HG03378 (cell line): ENCODE data around the gene PEMT.

Experiments
- ATAC-seq: cut with Tn5 transposase; IDR thresholded peaks from one replicate; pipeline ENCODE4 v1.9.1; 2021; ENCODE audit warnings: mild to moderate bottlenecking, moderate library complexity; ENCODE audit not compliant: unreplicated experiment

The PEMT gene

GRCh38 chr17:17504341-17505140, 87.0 kb downstream of the PEMT start:
- no peak for ATAC-seq

- no peak for ATAC-seq
Observed at GRCh38 chr17:17503566-17504130, 87.9 kb downstream of the PEMT start.

DNA sequence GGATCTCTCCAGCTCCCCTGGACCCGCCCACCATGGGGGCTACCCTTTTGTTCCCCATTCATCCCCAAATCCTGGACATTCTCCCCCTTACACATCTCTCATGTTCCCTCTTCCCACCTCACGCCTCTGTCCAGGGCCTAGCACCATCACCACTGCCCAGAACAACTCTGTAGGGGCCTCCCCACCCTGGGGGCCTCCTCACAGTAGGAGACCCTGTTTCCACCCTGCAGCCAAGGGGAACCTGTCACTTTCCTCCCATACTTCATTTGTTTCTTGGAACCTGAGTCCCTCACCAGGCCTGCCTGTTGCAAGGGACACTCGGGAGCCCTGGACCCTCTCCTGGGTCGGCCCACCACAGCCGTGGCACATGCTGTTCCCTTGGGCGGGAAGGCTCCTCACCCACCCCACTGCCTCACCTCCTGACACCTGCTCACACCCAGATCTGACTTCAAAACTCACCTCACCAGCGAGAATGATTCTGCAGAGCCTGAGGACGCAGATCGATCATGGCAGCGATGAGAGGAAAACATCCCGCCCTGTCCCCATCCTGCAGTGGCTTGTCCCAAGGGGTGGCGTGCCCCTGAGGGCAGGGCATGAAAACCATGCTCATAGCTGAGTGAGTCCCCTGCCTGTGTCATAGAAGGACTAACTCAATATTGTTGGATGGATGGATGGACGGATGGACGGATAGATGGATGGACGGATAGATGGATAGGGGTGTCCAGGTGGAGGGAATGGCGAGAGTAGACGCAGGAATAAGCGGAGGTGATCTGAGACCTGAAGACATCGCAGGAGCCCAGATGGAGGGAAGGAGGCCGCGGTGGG, 88.6 kb downstream of the PEMT start:
- ATAC-seq, result no peak

- no peak for ATAC-seq
Observed at GRCh38 chr17:17500999-17501605, 90.4 kb downstream of the PEMT start.

GRCh38 chr17:17499402-17500145, 91.9 kb downstream of the PEMT start:
- ATAC-seq, result no peak

- ATAC-seq, result no peak
Observed at GRCh38 chr17:17498606-17499301, 92.8 kb downstream of the PEMT start.

GRCh38 chr17:17497845-17498520, 93.5 kb downstream of the PEMT start:
- ATAC-seq, result no peak

- no peak for ATAC-seq
Observed at GRCh38 chr17:17497065-17497844, 94.3 kb downstream of the PEMT start.

GRCh38 chr17:17496189-17497064, 95.1 kb downstream of the PEMT start, which contains the start of gene RASD1:
TSS of gene RASD1 (minus strand) at chr17:17496395. CDS start at chr17:17496181, 214 bp downstream.
- no peak for ATAC-seq

DNA sequence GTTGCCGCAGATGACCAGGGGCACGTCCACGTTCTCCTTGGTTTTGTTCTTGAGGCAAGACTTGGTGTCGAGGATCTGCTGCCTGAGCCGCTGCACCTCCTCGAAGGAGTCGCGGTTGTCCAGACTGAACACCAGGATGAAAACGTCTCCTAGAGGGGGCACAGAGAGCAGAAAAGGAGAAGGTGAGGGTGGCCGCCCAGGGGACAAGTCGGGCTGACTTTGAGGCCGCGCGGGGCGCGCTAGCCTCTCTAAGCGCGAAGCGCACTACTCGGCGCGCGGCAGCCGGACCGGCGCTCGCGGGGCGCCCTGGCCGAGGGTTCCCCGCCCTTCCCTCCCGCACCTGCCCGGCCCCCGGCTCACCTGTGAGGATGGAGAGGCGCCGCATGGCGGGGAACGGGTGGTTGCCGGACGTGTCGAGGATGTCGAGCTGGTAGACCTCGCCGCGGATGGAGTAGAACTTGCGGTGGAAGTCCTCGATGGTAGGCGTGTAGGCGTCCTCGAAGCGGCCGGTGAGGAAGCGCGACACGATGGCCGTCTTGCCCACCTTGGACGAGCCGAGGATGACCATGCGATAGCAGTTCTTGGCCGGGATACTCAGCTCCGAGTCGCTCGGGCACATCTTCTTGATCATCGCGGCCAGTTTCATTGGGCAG, 95.8 kb downstream of the PEMT start:
- no peak for ATAC-seq

GRCh38 chr17:17494870-17495535, 96.5 kb downstream of the PEMT start:
- no peak for ATAC-seq

DNA sequence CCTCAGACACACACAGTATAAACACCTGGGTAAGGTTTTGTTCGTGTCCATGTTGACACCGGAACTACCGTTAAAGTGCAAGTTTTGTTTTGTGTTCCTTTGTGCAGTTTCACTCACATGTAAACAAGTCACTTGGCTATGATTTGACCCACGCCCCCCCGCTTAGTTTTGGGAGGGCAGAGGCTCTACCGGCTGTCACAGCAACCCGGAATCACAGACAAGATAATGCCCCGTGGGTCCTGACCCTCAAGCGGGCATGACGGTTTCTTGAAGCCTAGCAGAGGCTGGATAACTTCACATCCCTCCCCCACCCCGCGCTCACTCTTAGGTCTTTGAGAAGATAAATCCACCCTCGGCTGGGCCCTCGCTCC, 97.0 kb downstream of the PEMT start:
- ATAC-seq, result no peak

- no peak for ATAC-seq
Observed at GRCh38 chr17:17493986-17494466, 97.5 kb downstream of the PEMT start.

- no peak for ATAC-seq
Observed at GRCh38 chr17:17493249-17493985, 98.1 kb downstream of the PEMT start.

GRCh38 chr17:17492571-17492970, 98.9 kb downstream of the PEMT start:
- no peak for ATAC-seq

GRCh38 chr17:17492085-17492484, 99.4 kb downstream of the PEMT start:
- no peak for ATAC-seq
